ENCODE measurements around the gene CALN1. TPM values are rescaled to one million over a fixed set of nuclear protein-coding genes. Genes with fewer than 3 reads are reported as not detected.

Gene CALN1
- polyA plus RNA-seq, 1 donor from 2014 or later = 7.8 TPM

DNA sequence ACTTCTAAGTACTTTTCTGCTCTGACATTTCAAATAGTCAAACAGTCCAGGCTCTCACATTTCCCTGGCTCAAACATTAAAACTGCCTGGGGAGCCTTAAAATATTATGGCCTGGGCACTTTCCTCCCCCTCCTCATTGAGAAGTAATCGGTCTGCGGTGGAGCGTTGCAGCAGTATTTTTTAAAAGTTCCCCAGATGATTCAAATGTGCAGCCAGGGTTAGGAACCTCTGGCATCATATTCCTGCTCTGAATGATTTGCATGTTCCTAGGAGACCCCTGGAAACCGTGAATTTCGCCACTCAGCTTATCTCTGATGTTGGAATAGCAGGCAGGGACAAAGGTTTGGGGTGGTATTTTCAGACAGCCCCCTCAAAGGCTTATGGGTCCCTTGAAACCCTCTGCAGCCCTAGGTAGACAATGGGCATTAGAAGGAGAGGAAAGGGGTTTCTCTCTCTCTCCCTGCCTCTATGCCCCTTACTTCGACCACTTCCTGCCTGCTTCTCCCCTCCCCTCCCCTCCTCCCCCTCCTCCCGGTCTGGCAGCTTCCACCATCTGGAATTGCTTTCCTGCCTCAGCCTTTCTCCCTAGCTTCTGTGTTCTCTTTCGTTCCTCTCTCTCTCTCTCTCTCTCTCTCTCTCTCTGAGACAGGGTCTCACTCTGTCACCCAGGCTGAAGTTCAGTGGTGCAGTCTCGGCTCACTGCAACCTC lies 658.0 kb downstream of the CALN1 start:
- H2AFZ ChIP-seq (ENCODE audit: low read depth, low read length) = no peak overlapping the region

GRCh38 chr7:71753236-71753635 lies 658.9 kb downstream of the CALN1 start:
- TF ChIP-seq EZH2 (IDR thresholded peaks at IDR 0.05; ENCODE audit: borderline replicate concordance, insufficient read depth, low read length, poor library complexity, severe bottlenecking) (no peak), MXI1 (conservative IDR thresholded peaks at IDR 0.05; ENCODE audit: poor library complexity, severe bottlenecking) (no peak), POLR2AphosphoS5 (IDR thresholded peaks at IDR 0.05) (no peak), TAF1 (IDR thresholded peaks at IDR 0.05; ENCODE audit: low read depth) (no peak), EP300 (conservative IDR thresholded peaks at IDR 0.05; ENCODE audit: poor library complexity, severe bottlenecking) (no peak), REST (IDR thresholded peaks at IDR 0.05; ENCODE audit: borderline replicate concordance) (no peak), CTCF (IDR thresholded peaks at IDR 0.05; ENCODE audit: poor library complexity, severe bottlenecking) (no peak), SMC3 (conservative IDR thresholded peaks at IDR 0.05; ENCODE audit: poor library complexity) (no peak), RAD21 (conservative IDR thresholded peaks at IDR 0.05) (no peak)
- no peaks in the 10 kb centered on the region for H3K79me2 ChIP-seq (replicated peaks; ENCODE audit: insufficient read depth, low read length)
- H3K9me3 ChIP-seq (ENCODE audit: low read length) = no peaks in the 10 kb centered on the region
- no peak overlapping the region for H3K9ac ChIP-seq (ENCODE audit: low read length)
- H3K4me2 ChIP-seq (ENCODE audit: low read length) = no peak overlapping the region
- H2AFZ ChIP-seq (ENCODE audit: low read depth, low read length) = no peak overlapping the region
- no peaks in the 10 kb centered on the region for H3F3A ChIP-seq (ENCODE audit: insufficient read depth, low read length, poor library complexity, severe bottlenecking)
- H4K20me1 ChIP-seq (ENCODE audit: insufficient read depth) = no peaks in the 10 kb centered on the region
- H3K9me2 ChIP-seq (ENCODE audit: insufficient read depth, low read length) = no peaks in the 10 kb centered on the region
- no peak overlapping the region for H3K27ac ChIP-seq (ENCODE audit: low read length)
- H3K27me3 ChIP-seq (ENCODE audit: insufficient read depth, low read depth, low read length) = peaks cover 10% of the 10 kb centered on the region
- no peaks in the 10 kb centered on the region for H3K36me3 ChIP-seq (ENCODE audit: insufficient read depth, low read length)
- H3K4me3 ChIP-seq (ENCODE audit: low read length) = no peak overlapping the region

More for the DNA sequence above, 658.0 kb downstream of the CALN1 start:
- TF ChIP-seq EP300 (conservative IDR thresholded peaks at IDR 0.05; ENCODE audit: poor library complexity, severe bottlenecking) (no peak), EZH2 (IDR thresholded peaks at IDR 0.05; ENCODE audit: borderline replicate concordance, insufficient read depth, low read length, poor library complexity, severe bottlenecking) (no peak), SMC3 (conservative IDR thresholded peaks at IDR 0.05; ENCODE audit: poor library complexity) (no peak), POLR2AphosphoS5 (IDR thresholded peaks at IDR 0.05) (no peak)
- Histone ChIP-seq H3F3A (ENCODE audit: insufficient read depth, low read length, poor library complexity, severe bottlenecking) (no peaks in the 10 kb centered on the region), H3K79me2 (replicated peaks; ENCODE audit: insufficient read depth, low read length) (no peaks in the 10 kb centered on the region), H3K27me3 (ENCODE audit: insufficient read depth, low read depth, low read length) (peaks cover 10% of the 10 kb centered on the region), H4K20me1 (ENCODE audit: insufficient read depth) (no peaks in the 10 kb centered on the region), H3K36me3 (ENCODE audit: insufficient read depth, low read length) (no peaks in the 10 kb centered on the region), H3K4me2 (ENCODE audit: low read length) (no peak overlapping the region), H3K4me3 (ENCODE audit: low read length) (no peak overlapping the region), H3K9ac (ENCODE audit: low read length) (no peak overlapping the region), H3K9me2 (ENCODE audit: insufficient read depth, low read length) (no peaks in the 10 kb centered on the region), H3K9me3 (ENCODE audit: low read length) (no peaks in the 10 kb centered on the region), H3K27ac (ENCODE audit: low read length) (no peak overlapping the region)

Data from neural cell (in vitro differentiated cells).